ENCODE measurements around the gene CFTR.
A peak's percentile ranks its signal among the peaks of the same experiment; 100 is the strongest.

The CFTR gene

GRCh38 chr7:117683430-117684175 is 203.8 kb downstream of the CFTR start:
- no peaks in the 10 kb centered on the region for H3K36me3 Mint-ChIP-seq (ENCODE audit: low read depth)
- no peak overlapping the region for H3K4me3 Mint-ChIP-seq
- H3K9me3 Mint-ChIP-seq, result no peaks in the 10 kb centered on the region
- H3K27ac Mint-ChIP-seq, result no peak overlapping the region
- TF ChIP-seq, protein P1, sequence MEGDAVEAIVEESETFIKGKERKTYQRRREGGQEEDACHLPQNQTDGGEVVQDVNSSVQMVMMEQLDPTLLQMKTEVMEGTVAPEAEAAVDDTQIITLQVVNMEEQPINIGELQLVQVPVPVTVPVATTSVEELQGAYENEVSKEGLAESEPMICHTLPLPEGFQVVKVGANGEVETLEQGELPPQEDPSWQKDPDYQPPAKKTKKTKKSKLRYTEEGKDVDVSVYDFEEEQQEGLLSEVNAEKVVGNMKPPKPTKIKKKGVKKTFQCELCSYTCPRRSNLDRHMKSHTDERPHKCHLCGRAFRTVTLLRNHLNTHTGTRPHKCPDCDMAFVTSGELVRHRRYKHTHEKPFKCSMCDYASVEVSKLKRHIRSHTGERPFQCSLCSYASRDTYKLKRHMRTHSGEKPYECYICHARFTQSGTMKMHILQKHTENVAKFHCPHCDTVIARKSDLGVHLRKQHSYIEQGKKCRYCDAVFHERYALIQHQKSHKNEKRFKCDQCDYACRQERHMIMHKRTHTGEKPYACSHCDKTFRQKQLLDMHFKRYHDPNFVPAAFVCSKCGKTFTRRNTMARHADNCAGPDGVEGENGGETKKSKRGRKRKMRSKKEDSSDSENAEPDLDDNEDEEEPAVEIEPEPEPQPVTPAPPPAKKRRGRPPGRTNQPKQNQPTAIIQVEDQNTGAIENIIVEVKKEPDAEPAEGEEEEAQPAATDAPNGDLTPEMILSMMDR (IDR thresholded peaks at IDR 0.05; ENCODE audit: unreplicated experiment in 3 of 3), result no peak
- H3K4me1 Mint-ChIP-seq, result peaks cover 14% of the 10 kb centered on the region
- no peaks in the 10 kb centered on the region for H3K27me3 Mint-ChIP-seq (ENCODE audit: low read depth)

DNA sequence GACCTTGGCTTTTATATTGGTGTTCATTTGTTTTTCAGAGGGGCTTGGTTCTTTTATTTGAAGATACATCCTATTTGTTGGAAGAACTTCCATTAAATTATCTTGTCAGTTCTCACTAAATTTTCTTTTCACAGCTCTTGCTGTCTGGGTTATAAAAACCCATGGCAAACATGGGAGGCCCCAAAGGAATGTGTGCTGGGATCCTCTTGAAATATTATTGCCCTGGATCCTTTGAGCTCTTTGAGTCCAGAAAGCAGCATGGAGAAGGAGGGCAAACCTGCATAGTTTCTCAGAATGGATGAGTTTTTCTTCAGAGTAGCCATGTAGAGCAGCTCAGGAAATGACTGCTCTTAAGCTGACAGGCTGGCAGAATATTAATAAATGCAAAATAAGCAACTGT is 206.0 kb downstream of the CFTR start:
- H3K27me3 Mint-ChIP-seq (ENCODE audit: low read depth), result no peaks in the 10 kb centered on the region
- no peaks in the 10 kb centered on the region for H3K36me3 Mint-ChIP-seq (ENCODE audit: low read depth)
- peaks cover 14% of the 10 kb centered on the region for H3K4me1 Mint-ChIP-seq
- no peaks in the 10 kb centered on the region for H3K9me3 Mint-ChIP-seq
- peak overlapping the region in 2 of 3 experiments; percentile 0 to 59 for H3K27ac Mint-ChIP-seq
- H3K4me3 Mint-ChIP-seq, result no peak overlapping the region
- TF ChIP-seq, protein P1 (IDR thresholded peaks at IDR 0.05; ENCODE audit: unreplicated experiment in 3 of 3), result no peak

DNA sequence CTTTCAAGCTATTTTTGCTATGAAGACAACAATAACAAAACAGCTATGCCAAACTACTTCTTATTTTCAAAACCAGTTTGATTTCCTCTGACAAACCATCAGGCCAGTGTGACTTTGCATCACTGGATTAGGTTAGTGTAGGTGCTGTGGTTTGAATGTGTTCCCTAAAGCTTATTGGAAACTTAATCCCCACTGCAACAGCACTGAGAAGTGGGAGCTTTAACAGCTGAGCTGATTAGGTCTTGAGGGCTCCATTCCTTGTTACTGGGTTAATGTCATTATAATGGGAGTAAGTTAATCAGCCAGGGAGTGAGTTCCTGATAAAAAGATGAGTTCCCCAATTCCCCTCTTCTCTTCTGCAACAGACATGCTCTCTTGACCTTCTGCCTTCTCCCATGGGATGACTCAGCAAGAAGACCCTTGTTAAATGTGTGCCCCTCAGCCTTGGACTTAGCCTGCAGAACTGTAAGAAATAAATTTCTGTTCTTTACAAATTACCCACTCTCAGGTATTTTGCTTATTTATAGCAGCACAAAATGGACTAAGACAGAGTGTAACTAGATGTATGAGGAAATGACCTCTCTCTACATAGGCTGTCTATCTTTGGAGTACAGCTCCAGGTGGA is 206.6 kb downstream of the CFTR start:
- no peaks in the 10 kb centered on the region for H3K27me3 Mint-ChIP-seq (ENCODE audit: low read depth)
- H3K9me3 Mint-ChIP-seq, result no peaks in the 10 kb centered on the region
- TF ChIP-seq, protein P1 (IDR thresholded peaks at IDR 0.05; ENCODE audit: unreplicated experiment in 3 of 3), result no peak
- H3K4me3 Mint-ChIP-seq, result no peak overlapping the region
- H3K36me3 Mint-ChIP-seq (ENCODE audit: low read depth), result no peaks in the 10 kb centered on the region
- H3K4me1 Mint-ChIP-seq, result peaks cover 14% of the 10 kb centered on the region
- H3K27ac Mint-ChIP-seq, result no peak overlapping the region

- Mint-ChIP-seq H3K9me3 (no peaks in the 10 kb centered on the region), H3K36me3 (ENCODE audit: low read depth) (no peaks in the 10 kb centered on the region), H3K4me3 (no peak overlapping the region)
These were observed 208.3 kb downstream of the CFTR start for GRCh38 chr7:117688126-117688525.

GRCh38 chr7:117689406-117689805 is 209.6 kb downstream of the CFTR start:
- no peak overlapping the region for H3K27ac Mint-ChIP-seq
- TF ChIP-seq, protein P1 (IDR thresholded peaks at IDR 0.05; ENCODE audit: unreplicated experiment in 3 of 3), result no peak

More at GRCh38 chr7:117688126-117688525, 208.3 kb downstream of the CFTR start:
- TF ChIP-seq, protein P1 (IDR thresholded peaks at IDR 0.05; ENCODE audit: unreplicated experiment in 3 of 3), result no peak
- Mint-ChIP-seq H3K4me1 (peaks cover 14% of the 10 kb centered on the region), H3K27ac (peak overlapping the region in 2 of 3 experiments; percentile 46 to 54), H3K27me3 (ENCODE audit: low read depth) (no peaks in the 10 kb centered on the region)

More at GRCh38 chr7:117689406-117689805, 209.6 kb downstream of the CFTR start:
- no peaks in the 10 kb centered on the region for H3K27me3 Mint-ChIP-seq (ENCODE audit: low read depth)
- H3K9me3 Mint-ChIP-seq, result no peaks in the 10 kb centered on the region
- H3K4me3 Mint-ChIP-seq, result no peak overlapping the region
- no peaks in the 10 kb centered on the region for H3K36me3 Mint-ChIP-seq (ENCODE audit: low read depth)
- peaks cover 14% of the 10 kb centered on the region for H3K4me1 Mint-ChIP-seq
